ENCODE measurements around the gene PAMR1.
"Not testable (repeated sequence)": the region's sequence is repeated elsewhere in the genome, so short reads cannot be mapped to it uniquely, and the experiment has no call there.

PAMR1 gene

DNA sequence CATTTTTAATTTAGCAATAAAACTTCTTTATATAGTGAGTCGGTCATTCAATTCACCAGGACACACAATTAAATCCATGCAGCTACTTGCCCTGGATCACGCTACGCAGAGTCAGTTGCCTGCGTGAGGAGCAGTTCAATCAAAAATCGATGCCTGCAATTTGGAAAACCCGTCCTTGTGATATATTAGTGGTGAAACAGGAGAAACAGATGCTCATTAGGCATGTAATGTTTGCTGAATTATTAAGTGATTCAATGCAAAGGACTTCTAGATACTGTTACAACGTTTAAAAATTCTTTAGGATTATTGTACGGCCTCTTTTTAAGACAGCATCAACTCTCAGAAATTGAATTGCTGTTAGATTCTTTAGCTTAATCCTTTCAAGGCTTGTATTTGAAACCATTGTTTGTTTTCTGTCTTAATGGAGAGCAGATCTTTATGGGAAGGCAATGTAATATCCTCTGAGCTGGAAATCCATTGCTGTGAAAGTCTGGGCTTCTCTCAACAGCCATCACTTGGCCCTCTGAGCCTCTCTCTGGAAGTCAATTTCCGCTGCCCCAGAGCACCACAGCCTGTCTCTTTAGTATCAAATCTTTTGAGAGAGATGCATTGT lies 20.1 kb upstream of the PAMR1 start:
- no peak for DNase-seq (ENCODE audit: low read depth in 1 of 2, low spot score in 1 of 2)

DNA sequence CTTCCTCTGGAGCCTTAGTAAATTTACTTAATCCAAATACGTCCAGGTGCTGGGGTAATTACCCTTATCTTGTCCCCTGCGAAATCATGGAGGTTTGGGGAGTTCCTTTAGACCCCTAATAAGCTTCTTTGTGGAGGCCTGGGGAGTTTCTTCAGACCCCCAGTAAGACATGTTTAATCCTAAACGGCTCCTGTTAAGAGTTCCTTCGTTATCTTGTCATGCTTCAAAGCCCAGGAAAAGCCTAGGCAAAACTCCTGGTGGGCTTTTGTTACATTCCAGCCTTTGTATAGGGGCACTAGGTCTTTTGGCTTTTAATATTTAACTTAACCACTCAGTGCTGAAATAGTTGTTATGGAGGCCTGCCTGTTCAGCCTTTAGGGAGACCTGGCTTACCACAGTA lies 18.1 kb upstream of the PAMR1 start:
- no peak for DNase-seq (ENCODE audit: low read depth in 1 of 2, low spot score in 1 of 2)

DNA sequence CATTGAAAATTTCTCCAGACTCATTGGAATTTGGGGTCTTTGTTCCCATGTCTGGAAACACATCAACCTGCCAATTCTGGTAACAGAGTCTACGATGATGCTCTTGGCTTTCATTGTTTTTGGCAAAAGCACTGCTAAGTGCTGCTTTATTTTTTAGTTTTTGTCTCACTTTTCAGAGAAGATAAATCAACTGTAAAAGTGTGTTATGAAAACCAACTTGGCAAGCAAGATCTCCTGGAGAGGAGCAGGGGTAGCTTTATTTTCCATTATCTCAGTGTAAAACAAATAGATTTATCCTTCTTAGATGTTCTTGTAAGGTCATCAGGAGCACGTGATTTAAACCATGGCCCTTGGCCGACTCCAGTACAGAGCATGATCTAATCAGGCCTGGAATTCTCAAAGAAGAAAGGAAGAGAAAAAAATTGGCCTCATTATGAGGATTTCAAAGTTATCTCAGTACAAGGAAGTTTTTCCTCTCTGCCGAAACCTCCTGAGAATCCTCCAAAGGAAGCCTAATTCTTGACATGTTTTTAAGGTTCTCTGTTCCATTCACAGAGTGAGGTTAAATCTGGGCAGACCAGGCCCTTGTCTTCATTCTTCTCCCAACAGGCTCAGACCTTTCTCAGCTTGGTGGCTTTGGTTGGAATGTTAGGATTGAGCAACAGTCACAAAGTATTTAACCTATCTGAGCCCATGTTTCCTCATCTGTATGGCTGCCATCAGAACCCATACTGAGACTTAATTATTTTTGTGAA lies 16.4 kb upstream of the PAMR1 start:
- DNase-seq (ENCODE audit: low read depth in 1 of 2, low spot score in 1 of 2): no peak

DNA sequence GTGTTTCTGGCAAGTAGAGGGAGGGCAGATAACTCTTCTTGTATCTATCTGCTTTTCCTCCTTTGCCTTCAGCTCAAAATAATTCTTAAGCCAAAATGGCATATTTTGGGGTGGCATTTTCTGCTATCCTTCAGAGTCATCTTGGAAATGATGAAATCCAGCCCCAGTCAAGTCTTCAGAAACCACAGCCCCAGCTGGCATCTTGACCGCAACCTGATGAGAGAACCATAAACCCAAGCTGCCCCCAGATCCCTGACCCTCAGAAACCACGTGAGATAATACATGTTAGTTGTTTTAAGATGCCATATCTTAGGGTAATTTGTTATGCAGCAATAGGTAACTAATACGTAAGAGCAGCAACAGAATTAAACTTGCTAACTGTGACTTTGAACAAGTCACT lies 15.1 kb upstream of the PAMR1 start:
- no peak for DNase-seq (ENCODE audit: low read depth in 1 of 2, low spot score in 1 of 2)

DNA sequence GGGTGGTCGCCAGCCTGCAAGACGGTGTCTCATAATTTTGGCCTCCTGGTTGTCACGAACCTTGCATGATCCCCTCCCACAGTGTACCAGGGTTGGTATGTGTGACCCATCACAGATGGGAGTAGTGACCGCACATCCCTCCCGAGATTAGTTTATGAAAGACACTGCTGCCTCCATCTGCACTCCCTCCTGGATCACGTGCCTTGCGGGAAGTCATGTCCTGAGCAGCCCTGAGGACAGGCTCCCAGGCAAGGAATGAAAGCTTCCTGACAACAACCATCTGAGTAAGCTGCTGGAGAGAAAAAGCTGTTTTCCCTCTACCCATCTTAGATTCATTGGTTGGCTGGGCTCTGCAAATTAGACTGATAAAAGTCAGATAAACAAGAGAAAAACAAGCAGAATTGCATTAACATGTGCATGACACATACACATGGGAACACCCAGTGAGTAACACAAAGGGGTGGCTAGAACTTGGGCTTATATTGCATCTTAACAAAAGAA lies 14.4 kb upstream of the PAMR1 start:
- no peak for DNase-seq (ENCODE audit: low read depth in 1 of 2, low spot score in 1 of 2)

DNA sequence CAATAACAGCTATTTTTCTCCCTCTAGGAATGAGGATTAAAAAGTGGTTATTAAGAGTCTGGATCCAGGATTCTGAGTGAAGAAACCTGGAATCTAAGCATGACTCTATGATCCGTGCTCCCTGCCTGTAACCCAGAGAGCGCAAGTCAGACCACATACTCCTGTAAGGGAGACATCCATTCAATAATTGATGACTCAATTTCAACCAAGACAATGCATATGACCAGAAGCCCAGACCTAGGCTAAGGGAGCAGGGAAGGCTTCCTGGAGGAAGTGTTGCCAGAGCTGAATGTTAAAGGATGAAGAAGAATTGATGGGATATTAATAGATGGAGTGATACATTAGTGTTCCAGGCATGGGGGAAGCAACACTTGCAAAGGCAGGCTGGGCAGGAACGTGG lies 13.8 kb upstream of the PAMR1 start:
- DNase-seq (ENCODE audit: low read depth in 1 of 2, low spot score in 1 of 2): no peak

DNA sequence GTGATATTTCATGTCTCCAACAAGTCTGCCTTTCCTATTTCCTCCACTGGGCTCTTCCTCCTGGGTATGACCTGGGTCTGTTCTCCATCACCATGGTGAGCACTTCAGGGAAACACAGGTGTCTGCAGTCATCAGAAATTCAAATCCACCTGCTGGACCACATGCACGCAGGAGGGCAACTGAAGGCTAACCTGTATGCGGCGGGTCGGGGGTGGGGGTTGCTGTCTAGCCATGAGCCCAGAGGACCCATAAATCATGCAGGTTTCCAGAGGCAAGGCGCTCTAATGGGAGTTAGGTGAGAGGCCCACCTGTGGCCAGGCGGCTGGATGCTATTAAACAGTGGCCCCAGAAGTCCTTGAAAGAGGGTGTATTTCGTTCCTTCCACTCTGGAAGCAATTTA lies 11.1 kb upstream of the PAMR1 start:
- DNase-seq (ENCODE audit: low read depth in 1 of 2, low spot score in 1 of 2): no peak

DNA sequence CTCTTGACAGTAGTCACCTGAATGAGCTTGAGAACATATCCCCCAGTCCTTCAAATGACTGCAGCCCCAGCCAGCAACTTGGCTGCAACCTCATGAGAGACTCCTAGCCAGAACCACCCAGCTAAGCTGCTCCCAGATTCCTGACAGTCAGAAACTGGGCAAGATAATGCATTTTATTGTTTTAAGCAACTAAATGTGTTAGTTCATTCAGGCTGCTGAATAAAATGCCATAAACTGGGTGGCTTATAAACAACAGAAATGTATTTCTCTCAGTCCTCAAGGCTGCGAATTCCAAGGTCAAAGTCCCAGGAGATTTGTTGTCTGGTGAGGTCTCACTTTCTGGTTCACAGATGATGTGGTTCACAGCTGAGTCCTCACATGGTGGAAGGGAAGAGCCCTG lies 5.8 kb upstream of the PAMR1 start:
- DNase-seq (ENCODE audit: low read depth in 1 of 2, low spot score in 1 of 2): no peak

DNA sequence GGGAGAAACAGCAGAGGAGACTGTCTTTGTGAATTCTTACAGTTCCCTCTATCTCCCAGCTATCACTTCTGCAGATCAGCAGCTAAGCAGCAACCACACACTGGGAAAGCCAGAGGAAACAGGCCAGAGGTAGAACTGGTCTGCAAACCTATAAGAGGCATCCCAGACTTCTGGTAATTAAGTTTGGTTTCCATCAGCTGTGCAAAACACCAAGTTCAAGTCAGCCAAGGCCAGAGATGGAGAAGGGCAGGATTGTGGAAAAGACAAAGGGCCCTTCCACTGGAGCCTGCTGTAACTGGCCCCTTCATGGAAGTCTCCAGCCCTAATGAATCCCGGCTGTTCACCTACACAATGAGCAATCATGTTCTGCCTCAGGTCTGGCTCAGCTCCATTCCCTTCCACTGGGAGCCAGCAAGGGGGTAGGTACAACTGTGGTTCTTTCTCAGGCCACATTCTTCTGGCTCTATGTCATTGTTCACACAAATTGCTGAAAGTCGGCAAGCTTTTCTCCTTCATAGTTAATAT lies 4.6 kb upstream of the PAMR1 start:
- no peak for DNase-seq (ENCODE audit: low read depth in 1 of 2, low spot score in 1 of 2)

DNA sequence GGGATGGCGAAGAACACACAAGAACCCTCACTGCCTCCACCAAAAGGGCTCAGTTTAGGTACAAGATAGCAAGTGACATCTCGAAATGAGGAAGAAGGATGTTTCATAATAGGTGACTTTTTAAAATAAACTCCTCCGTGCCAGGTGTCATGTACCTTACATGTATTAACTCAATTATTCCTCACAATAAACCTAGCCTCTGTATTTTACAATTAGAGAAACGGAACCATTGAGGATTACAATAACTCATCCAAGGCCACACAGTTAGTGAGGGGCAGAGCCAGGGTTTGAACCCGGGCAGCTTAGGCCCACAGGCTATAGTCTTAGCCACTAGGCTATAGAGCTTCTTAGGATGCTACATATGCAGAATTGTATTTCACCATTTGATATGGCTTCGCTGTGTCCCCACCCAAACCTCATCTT lies 965 bp upstream of the PAMR1 start:
- no peak for DNase-seq (ENCODE audit: low read depth in 1 of 2, low spot score in 1 of 2)

DNA sequence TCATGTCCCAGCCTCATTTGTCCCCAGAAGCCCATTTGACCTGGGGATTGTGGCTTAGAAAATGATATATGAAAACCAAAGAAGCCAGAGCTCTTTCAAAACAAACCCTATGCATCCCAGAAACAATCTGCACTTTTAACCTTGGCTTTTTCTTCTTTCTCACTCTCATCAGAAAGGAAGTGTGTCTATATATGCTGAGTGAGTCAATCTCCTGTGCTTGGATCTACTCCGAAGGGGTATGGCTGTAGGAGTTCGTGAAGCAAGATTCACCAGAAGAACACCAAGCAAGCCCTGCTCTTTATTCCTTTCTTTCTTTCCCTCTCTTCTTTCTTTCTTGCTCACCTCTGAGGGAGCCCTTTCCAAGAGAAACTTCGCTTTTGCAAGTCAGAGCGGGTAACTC lies 636 bp downstream of the PAMR1 start:
- no peak for DNase-seq (ENCODE audit: low read depth in 1 of 2, low spot score in 1 of 2)

DNA sequence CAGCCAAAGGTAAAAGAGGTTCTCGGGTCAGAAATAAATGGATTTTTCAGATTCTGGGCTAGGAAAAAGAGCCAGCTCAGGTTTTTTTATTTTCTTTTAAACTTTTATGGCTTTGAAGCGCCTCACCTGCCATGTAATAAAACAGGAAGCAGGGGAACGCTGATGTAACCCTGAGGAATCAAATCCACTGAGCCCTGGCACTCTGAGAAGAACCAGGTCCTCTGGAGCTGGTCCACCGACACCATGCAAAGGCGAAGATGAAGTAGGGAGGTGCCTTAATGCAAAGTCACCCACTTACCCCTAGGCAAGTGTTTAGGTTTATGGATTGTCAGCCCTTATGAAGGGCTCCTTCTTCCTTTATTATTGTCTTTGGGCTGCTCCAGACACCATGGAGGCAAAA lies 1.6 kb downstream of the PAMR1 start:
- DNase-seq (ENCODE audit: low read depth in 1 of 2, low spot score in 1 of 2): no peak

DNA sequence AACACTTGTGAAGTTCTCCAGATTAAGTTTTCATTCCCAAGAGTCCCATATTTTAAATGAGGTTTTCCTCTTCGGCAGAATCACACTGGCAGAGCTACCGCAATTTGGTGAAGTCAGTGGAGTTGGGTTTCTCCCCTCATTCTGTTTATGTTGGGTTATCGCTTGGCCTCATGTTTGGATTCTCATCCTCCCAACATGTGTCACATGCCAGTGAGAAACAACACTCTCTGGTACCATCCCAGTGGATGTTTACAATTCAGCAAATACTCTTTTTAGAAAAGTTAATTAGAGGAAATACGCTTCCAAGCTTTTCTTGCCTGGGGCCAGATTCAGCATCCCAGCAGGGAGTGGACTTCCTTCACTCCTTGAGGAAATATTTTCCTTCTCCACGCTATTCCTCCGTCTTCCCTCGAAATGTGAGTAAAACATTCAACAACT lies 2.1 kb downstream of the PAMR1 start:
- no peak for DNase-seq (ENCODE audit: low read depth in 1 of 2, low spot score in 1 of 2)

DNA sequence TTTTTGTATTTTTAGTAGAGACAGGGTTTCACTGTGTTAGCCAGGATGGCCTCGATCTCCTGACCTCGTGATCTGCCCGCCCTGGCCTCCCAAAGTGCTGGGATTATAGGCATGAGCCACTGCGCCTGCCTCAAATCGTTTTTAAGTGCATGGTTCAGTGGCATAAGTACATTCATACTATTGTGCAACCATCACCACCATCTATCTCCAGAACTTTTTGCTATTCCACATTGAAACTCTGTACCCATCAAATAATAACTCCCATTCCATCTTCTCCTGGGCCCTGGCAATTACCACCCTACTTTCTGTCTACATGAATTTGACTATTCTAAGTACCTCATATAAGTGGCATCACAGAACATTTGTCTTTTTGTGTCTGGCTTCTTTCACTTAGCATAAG lies 3.3 kb downstream of the PAMR1 start:
- not testable (repeated sequence) for DNase-seq (ENCODE audit: low read depth in 1 of 2, low spot score in 1 of 2)

DNA sequence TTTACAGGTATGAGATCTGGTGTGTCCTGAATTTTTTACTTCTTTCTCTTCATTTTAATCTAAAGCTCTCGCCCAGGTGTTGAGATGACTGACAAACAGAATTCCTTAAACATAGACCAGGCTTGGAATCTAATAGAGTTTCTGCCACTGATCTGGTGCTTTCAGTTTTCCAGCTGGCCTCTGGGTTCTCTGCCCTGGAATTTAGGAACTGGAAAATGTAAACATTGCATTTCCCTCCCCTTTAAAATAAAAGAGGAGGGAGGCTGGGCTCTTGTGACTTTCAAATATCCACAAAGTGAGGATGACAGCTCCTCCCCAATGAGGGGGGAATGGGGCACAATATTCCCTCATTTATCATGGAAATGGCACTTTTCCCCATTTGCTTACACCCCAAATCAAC lies 5.0 kb downstream of the PAMR1 start:
- no peak for DNase-seq (ENCODE audit: low read depth in 1 of 2, low spot score in 1 of 2)

DNA sequence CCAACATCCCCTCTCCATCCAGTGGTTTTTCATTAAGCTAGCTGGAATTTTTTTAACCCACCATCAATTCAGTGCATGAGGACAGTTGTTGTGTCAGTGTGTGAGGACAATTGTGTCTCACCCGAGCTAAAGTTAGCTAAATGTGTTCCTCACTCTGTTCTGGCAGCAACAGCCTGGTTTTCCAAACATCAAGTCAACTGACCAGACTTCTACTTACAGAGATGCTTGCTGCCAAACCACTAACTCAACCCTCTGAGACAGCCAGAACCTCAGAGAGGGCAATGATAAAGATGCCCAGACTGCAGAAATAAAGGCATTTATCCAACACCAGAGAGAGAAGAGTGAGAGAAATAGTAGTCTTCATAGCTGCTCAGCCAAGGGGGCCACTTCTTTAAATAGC lies 6.7 kb downstream of the PAMR1 start:
- no peak for DNase-seq (ENCODE audit: low read depth in 1 of 2, low spot score in 1 of 2)

DNA sequence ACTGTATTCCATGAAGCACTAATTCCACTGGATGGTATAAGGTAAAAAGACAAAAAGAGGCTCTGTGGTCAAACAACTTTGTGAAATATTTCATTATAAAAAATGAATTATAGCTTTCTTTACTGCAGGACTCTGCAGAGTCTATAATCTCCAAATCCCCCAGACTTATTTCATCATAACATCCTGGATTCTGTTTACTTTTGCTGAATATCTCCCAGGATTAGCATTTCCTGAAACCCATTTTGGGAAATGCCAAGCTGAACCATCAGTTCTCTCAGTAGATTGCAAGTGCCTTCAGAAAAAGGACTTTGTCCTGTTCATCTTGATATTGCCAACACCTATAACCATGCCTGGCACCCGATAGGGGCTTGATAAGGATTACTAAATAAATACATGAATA lies 7.9 kb downstream of the PAMR1 start:
- DNase-seq (ENCODE audit: low read depth in 1 of 2, low spot score in 1 of 2): no peak

DNA sequence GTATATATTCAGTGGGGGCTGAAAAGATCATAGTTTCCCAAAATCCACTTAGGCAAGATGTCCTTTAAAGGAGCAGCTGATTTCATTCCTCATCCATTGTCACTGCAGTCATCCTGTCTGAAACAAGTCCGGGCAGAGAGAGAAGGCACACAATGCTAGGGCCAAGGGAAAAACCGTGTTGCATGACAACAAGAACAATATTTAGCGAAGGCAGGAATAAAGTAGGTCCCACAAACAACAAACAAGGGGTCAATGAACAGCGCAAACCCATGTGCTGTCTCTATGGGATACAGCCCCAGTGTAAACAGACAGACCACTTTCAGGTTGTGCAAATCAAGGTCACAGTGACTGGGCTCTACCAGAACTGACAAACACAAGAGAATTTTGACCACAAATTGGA lies 9.0 kb downstream of the PAMR1 start:
- no peak for DNase-seq (ENCODE audit: low read depth in 1 of 2, low spot score in 1 of 2)

DNA sequence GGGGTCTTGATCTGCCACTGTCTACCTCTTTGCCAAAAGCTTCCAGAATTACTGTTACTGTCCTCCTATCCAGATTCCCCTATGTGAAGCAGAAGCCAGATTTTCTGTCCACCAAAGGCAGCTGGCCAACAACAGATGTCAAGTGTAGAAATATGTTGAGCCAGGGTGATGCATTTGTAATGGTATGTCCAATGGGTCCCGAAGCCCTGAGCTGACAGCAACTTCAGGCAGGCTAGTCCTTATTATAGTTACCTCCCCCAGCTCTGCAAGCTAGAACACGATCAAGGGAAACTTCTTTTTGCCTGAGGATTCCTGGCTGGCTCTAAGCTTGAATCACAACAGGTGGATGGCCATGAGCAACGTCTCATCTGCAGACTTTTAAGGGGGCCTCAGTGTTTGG lies 10.2 kb downstream of the PAMR1 start:
- DNase-seq (ENCODE audit: low read depth in 1 of 2, low spot score in 1 of 2): no peak

DNA sequence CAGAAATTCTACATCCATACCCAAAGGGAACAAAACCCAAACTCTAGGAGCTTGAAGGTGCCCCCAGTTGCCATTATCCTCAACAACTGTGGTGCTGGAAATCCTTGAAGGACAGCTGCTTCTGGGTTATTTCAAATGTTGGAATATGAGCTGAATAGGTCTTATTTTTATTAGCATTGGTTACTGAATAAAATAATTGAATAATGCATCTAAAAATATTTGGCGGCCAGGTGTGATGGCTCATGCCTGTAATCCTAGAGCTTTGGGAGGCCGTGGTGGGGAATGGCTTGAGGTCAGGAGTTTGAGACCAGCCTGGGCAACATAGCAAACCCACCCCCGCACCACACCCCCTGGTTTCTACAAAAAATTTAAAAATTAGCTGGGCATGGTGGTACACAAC lies 10.9 kb downstream of the PAMR1 start:
- no peak for DNase-seq (ENCODE audit: low read depth in 1 of 2, low spot score in 1 of 2)

DNA sequence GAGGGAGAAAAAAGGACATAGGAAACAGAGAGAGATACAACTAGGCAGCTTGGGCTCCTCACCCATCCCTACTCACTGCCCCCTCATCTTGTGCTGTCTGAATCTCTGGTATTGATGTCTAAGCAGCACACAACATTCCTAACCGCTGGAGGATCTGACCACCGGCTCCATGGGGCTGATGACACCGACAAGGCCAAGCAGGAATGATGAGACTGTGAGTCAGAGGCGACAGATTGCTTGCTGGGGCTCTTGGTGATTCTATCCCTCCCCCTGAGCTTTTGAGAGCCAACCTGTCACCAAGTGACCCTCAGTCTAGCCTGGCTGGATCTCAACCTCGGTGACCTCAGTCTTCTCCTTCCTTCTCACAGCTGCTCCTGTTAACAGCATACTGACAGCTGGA lies 13.8 kb downstream of the PAMR1 start:
- DNase-seq (ENCODE audit: low read depth in 1 of 2, low spot score in 1 of 2): no peak

DNA sequence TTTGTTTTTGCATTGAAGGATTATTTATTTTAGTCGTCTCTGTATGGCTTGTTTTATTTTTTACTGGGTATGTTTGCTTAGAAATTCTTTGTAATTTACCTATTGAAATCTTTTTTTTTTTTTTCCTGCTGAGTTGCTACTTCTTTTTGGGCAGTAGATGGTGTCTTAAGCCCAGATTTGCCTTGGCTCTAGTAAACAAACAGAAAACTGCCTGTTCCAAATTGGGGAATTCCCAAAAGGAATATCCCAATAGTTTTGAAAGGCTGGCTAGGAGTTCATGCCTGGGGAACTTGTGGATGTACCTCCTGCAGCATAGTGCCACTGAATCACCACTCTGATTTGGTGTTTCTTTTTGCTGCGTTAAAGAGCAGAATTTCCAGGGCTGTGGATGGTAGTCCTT lies 17.7 kb downstream of the PAMR1 start:
- no peak for DNase-seq (ENCODE audit: low read depth in 1 of 2, low spot score in 1 of 2)

DNA sequence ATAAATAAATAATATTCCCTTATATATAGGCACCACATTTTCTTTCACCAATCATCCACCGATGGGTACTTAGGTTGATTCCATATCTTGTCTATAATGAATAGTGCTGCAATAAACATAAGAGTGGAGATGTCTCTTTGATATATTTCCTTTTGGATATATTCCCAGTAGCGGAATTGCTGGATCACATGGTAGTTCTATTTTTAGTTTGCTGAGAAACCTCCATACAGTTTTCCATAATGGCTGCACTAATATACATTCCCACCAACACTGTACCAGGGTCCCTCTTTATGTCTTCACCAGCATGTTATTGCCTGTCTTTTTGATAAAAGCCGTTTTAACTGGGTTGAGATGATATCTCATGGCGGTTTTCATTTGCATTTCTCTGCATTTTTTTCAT lies 23.6 kb downstream of the PAMR1 start:
- no peak for DNase-seq (ENCODE audit: low read depth in 1 of 2, low spot score in 1 of 2)
